SK-N-SH (cell line): ENCODE data around the gene HLA-DOB. TPM values are rescaled to one million over a fixed set of nuclear protein-coding genes. Genes with fewer than 3 reads are reported as not detected.

Source experiments
- CTCF ChIA-PET: fragments of 300-600, 350-600 bp; formaldehyde crosslinking; extraction: SDS; loops from one replicate; lab custom pipeline; 2021; lab: Yijun Ruan, JAX
- POLR2A ChIA-PET: fragments of 350-600 bp; sonication (Branson Sonifier 250); formaldehyde crosslinking; extraction: SDS; loops from one replicate; lab custom pipeline; 2020; ENCODE audit warnings: antibody characterized with exemption, inconsistent platforms; lab: Yijun Ruan, JAX
- DNase-seq: peaks from one replicate; pipeline ENCODE4 v3.0.0; 2012
- H2AFZ ChIP-seq: fragments of 200-600 bp; sonication (generic); 2 replicates; pipeline ENCODE4 v1.8.1; 2016; ENCODE audit warnings: antibody characterized with exemption, mild to moderate bottlenecking, low read depth
- H3F3A ChIP-seq: fragments of 200-600 bp; sonication (generic); replicated peaks from 2 replicates; pipeline ENCODE3; 2016; ENCODE audit warnings: antibody characterized with exemption, mild to moderate bottlenecking; ENCODE audit not compliant: insufficient read depth
- H3K27ac ChIP-seq, 2 experiments: fragments of 200-500 bp in 1 of 2; fragments of 200-600 bp in 1 of 2; sonication (Bioruptor generic) in 1 of 2; sonication (generic), shearing (Covaris generic) in 1 of 2; 2 replicates each; pipeline versions ENCODE4 v1.5.1 to v1.6.1; 2014 to 2016; ENCODE audit warnings: low read depth in 2 of 2, inconsistent platforms in 1 of 2, low read length in 1 of 2, mild to moderate bottlenecking in 1 of 2, mixed read lengths in 1 of 2
- H3K27me3 ChIP-seq: fragments of 200-600 bp; sonication (generic), shearing (Covaris generic); 2 replicates; pipeline ENCODE4 v1.6.1; 2016; ENCODE audit warnings: mixed run types; ENCODE audit not compliant: insufficient read depth
- H3K36me3 ChIP-seq, 2 experiments: fragments of 200-500 bp in 1 of 2; fragments of 200-600 bp in 1 of 2; sonication (Bioruptor generic) in 1 of 2; sonication (generic) in 1 of 2; replicated peaks in 1 of 2; 2 replicates each; pipeline versions ENCODE3 to v1.5.1; 2014 to 2016; ENCODE audit warnings: low read length in 1 of 2, mild to moderate bottlenecking in 1 of 2; ENCODE audit not compliant: insufficient read depth in 2 of 2, control insufficient read depth in 1 of 2
- H3K4me1 ChIP-seq, 2 experiments: fragments of 200-500 bp in 1 of 2; fragments of 200-600 bp in 1 of 2; sonication (Bioruptor generic) in 1 of 2; sonication (generic), shearing (Covaris generic) in 1 of 2; 2 replicates each; pipeline versions ENCODE4 v1.5.1 to v1.6.1; 2014 to 2016; ENCODE audit warnings: low read depth in 1 of 2, low read length in 1 of 2, mixed run types in 1 of 2; ENCODE audit not compliant: insufficient read depth in 2 of 2, control insufficient read depth in 1 of 2
- H3K4me2 ChIP-seq: fragments of 200-600 bp; sonication (generic), shearing (Covaris generic); 2 replicates; pipeline ENCODE4 v1.6.1; 2017; ENCODE audit warnings: mixed run types
- H3K4me3 ChIP-seq, 2 experiments: fragments of 200-500 bp in 1 of 2; fragments of 200-600 bp in 1 of 2; sonication (Bioruptor generic) in 1 of 2; sonication (generic), shearing (Covaris generic) in 1 of 2; 2 replicates each; pipeline versions ENCODE4 v1.5.1 to v1.8.1; 2014 to 2016; ENCODE audit warnings: low read depth in 2 of 2, inconsistent platforms in 1 of 2, low read length in 1 of 2, mild to moderate bottlenecking in 1 of 2, mixed read lengths in 1 of 2, moderate library complexity in 1 of 2
- H3K79me2 ChIP-seq: fragments of 200-600 bp; sonication (generic); 2 replicates; pipeline ENCODE4 v1.8.1; 2017; ENCODE audit warnings: mild to moderate bottlenecking; ENCODE audit not compliant: insufficient read depth
- H3K9ac ChIP-seq: fragments of 200-600 bp; sonication (generic); 2 replicates; pipeline ENCODE4 v1.6.1; 2017; ENCODE audit warnings: mixed run types
- H3K9me2 ChIP-seq: fragments of 200-600 bp; sonication (generic); 2 replicates; pipeline ENCODE4 v1.6.1; 2017; ENCODE audit warnings: mixed run types
- H3K9me3 ChIP-seq: fragments of 200-600 bp; sonication (generic); 2 replicates; pipeline ENCODE4 v1.6.1; 2017; ENCODE audit warnings: mixed run types, mild to moderate bottlenecking, moderate library complexity
- H4K20me1 ChIP-seq: fragments of 200-600 bp; sonication (generic); 2 replicates; pipeline ENCODE4 v1.6.1; 2017; ENCODE audit warnings: mild to moderate bottlenecking, mixed run types; ENCODE audit not compliant: insufficient read depth
- ELF1 ChIP-seq: IDR thresholded peaks from 2 replicates; pipeline ENCODE4 v1.4.0; 2012
- FOSL2 ChIP-seq: IDR thresholded peaks from 2 replicates; pipeline ENCODE4 v1.4.0; 2012; ENCODE audit warnings: low read depth, mild to moderate bottlenecking, moderate library complexity, borderline replicate concordance
- FOXJ3 ChIP-seq: sonication (generic); formaldehyde crosslinking; IDR thresholded peaks from 2 replicates; pipeline ENCODE4 v1.5.1; 2020; ENCODE audit warnings: mild to moderate bottlenecking, missing genetic modification reagents
- GABPA ChIP-seq: IDR thresholded peaks from 2 replicates; pipeline ENCODE4 v1.4.0; 2012; ENCODE audit warnings: low read depth, mild to moderate bottlenecking
- GATA2 ChIP-seq: sonication (generic); formaldehyde crosslinking; IDR thresholded peaks from 2 replicates; pipeline ENCODE4 v1.5.0; 2020; ENCODE audit warnings: mild to moderate bottlenecking, missing genetic modification reagents
- IRF3 ChIP-seq: fragments of 150-350 bp; IDR thresholded peaks from 2 replicates; pipeline ENCODE4 v1.6.1; 2016; ENCODE audit warnings: mild to moderate bottlenecking, low read depth, low read length
- JUND ChIP-seq: IDR thresholded peaks from 2 replicates; pipeline ENCODE4 v1.4.0; 2012
- NFIC ChIP-seq: IDR thresholded peaks from 2 replicates; pipeline ENCODE4 v1.4.0; 2012; ENCODE audit warnings: borderline replicate concordance
- REST ChIP-seq: IDR thresholded peaks from 2 replicates; pipeline ENCODE4 v1.6.1; 2012; ENCODE audit warnings: mild to moderate bottlenecking, low read depth, low read length, moderate library complexity
- SIN3A ChIP-seq: IDR thresholded peaks from 2 replicates; pipeline ENCODE4 v1.6.1; 2012; ENCODE audit warnings: low read depth, mild to moderate bottlenecking, low read length, moderate library complexity, borderline replicate concordance
- SMC3 ChIP-seq: IDR thresholded peaks from 2 replicates; pipeline ENCODE4 v1.6.1; 2012; ENCODE audit warnings: low read depth, low read length, improper control_type of control experiment
- TCF12 ChIP-seq: IDR thresholded peaks from 2 replicates; pipeline ENCODE4 v1.4.0; 2012
- USF2 ChIP-seq: fragments of 150-350 bp; IDR thresholded peaks from 2 replicates; pipeline ENCODE4 v1.6.1; 2017; ENCODE audit warnings: antibody characterized with exemption, low read length, low read depth, borderline replicate concordance
- WGBS: methylation state at CpG from one replicate; pipeline ENCODE4 v1.1.6; 2017; ENCODE audit warnings: low lambda C conversion rate; 5-methylcytosine and 5-hydroxymethylcytosine counted together
- polyA plus RNA-seq, 3 experiments: library from polyadenylated mRNA; depleted of rRNA; stranded (reverse); fragments of >200 nt; gene quantifications; 2 replicates each; pipeline ENCODE4 v1.2.3, GENCODE V29; 2012

HLA-DOB gene
- polyA plus RNA-seq, 1 of the 3 experiments (the other 2 are of a cell fraction), result not detected

GRCh38 chr6:32779036-32779435, 37.8 kb downstream of the HLA-DOB start (continued):
- TF ChIP-seq REST (no peak), SMC3 (no peak), GABPA (no peak), TCF12 (no peak), SIN3A (no peak), USF2 (no peak), NFIC (no peak), ELF1 (no peak), FOXJ3 (CRISPR knock-in tag) (no peak)

- Histone ChIP-seq H3K27me3 (peaks cover 13% of the 10 kb centered on the region), H3K4me1 (no peaks in the 10 kb centered on the region), H3K79me2 (no peaks in the 10 kb centered on the region), H3K9me3 (no peaks in the 10 kb centered on the region), H2AFZ (no peak overlapping the region), H3K9ac (no peak overlapping the region), H3K9me2 (no peaks in the 10 kb centered on the region), H4K20me1 (no peaks in the 10 kb centered on the region), H3K4me2 (no peak overlapping the region), H3F3A (no peaks in the 10 kb centered on the region), H3K4me3 (no peak overlapping the region), H3K27ac (no peak overlapping the region), H3K36me3 (no peaks in the 10 kb centered on the region)
- no peak for TF ChIP-seq GATA2 (CRISPR knock-in tag)
- TF ChIP-seq IRF3, result no peak
- TF ChIP-seq FOSL2, result no peak
- TF ChIP-seq JUND, result no peak
- TF ChIP-seq USF2, result no peak
- POLR2A ChIA-PET, result no interaction called here
- CTCF ChIA-PET, result no interaction called here
- DNase-seq, result no peak
- 0% methylated on average over 1 of the region's 1 CpG for WGBS
Measured at GRCh38 chr6:32775071-32775470, 41.7 kb downstream of the HLA-DOB start.
